GM19438 (cell line): Measurements from ENCODE around the gene COPZ2.
"Not testable (repeated sequence)": the region's sequence is repeated elsewhere in the genome, so short reads cannot be mapped to it uniquely, and the experiment has no call there.

ENCODE experiments used
- ATAC-seq: cut with Tn5 transposase; IDR thresholded peaks from one replicate; pipeline ENCODE4 v1.9.1; 2021; ENCODE audit warnings: low read depth; ENCODE audit not compliant: unreplicated experiment

The COPZ2 gene

DNA sequence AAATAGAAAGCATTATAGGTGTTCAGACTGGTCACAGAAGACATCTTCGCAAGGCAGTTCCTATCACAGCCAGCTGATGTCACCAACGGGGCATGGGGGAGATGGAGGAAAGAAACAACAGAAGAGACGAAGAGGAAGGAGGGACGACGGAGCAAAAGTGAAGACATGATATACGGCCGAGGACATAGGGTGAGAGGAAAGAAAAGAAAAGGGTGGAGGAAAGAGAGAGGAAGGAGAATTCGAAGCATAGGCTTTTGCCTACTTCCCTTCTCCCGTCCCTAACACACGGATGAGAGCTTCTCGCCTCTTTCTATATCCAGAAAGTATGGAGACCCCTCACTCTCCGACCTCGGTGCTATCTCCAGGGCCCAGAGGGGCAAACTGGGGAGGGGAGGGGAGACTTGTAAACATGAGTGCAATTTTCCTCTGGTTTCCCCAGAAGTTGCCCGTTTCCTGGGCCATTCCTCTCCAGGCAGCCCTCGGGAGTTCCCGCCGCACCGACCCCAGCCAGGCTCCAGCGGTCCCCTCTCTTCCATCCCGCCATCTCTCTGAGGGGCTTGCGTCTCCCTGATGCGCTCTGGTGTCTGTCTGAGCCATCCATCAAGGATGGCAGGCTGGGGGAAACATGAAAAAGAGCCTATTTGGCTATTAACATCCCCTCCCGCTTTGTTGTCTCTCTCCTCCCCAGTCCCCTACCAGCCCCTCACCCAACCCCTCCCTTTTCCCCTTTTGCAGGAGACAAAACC is 26.0 kb downstream of the COPZ2 start:
- no peak for ATAC-seq

GRCh38 chr17:48010193-48010592 is 27.4 kb downstream of the COPZ2 start:
- ATAC-seq, result no peak

GRCh38 chr17:48006936-48007709 is 30.5 kb downstream of the COPZ2 start:
- ATAC-seq, result no peak

DNA sequence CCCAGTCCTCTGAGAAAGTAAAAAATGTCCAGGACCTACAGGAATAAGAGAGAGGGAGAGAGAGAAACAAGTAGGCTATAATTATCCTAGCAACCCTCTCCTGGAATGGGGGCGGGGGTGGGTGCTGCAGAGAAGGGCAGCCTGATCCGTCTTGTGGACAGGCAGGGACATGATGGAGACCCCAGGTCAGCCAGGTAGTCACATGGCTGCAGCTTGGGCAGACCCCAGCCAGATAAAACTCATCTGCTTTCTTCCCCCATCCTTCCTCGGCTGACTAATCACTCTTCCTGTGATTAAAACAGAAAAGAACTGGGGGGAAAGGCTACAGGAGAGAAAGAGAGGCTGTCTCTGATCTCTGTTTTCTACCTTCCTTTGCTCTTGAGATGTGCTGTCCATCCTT is 32.6 kb downstream of the COPZ2 start:
- ATAC-seq, result no peak

DNA sequence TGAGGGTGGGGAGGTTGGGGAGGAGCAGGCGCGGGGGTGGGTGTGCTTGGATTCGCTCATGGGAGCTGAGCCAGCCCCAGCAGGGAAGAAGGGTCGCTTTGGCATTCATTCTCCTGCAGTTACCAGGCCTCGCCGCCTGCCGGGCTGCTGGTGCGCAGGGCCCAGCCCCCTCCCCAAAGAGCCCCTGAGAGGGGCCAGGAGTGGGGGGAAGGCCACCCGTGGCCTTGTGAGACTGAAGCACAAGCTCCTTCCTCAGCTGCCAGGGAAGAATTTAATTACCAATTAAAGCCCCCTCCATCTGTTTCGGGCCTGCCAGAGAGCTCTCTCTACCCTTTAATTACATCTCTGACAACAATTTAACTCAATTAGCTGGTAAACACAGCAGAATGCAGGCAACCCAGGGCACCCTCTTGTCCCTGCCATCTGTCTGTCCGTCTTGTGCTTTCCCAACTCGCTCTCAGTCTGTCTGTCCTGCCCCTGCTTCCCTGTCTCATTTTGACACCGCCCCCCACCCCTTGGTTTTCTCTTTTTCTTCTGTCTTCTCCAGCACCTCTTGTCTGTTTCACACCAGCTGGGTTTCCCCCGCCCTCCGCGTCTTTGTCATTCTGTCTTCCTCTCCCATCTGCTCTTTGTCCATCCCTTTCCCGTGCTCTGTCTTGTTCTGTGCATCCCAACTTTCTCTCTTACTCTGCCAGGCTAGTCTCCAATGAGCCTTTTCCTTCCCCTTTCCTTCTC is 34.0 kb downstream of the COPZ2 start:
- no peak for ATAC-seq

GRCh38 chr17:48002916-48003416 is 34.6 kb downstream of the COPZ2 start:
- no peak for ATAC-seq

DNA sequence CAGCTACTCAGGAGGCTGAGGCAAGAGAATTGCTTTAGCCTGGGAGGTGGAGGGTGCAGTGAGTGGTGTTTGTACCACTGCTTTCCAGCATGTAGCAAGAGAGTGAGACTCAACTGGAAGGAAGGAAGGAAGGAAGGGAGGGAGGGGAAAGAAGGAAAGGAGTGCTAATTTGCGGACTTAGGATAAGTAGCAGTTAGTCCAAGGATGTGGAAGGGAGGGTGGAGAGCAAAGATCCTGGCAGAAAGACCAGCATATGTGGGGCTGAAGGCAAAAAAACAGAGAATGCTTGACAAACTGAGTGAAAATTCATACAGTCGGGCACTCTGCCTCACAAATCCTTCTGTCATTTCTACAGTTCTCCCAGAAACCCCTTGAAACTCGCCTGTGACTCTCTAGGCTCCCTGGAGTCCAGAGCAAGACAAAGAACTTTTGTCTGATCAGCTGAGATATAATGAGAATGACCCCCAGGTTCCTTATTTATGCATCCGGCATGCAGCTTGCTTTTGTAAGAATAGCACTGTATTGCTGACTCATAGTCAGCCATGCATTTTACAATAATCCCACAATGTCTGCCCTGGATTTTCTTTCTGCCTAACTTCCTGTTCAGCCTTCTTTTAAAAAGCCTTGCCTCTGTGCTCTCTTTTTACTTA is 35.2 kb downstream of the COPZ2 start:
- ATAC-seq, result no peak

- not testable (repeated sequence) for ATAC-seq
These were observed 35.9 kb downstream of the COPZ2 start for GRCh38 chr17:48001657-48002056.

- ATAC-seq, result no peak
These were observed 36.4 kb downstream of the COPZ2 start for GRCh38 chr17:48001197-48001596.

DNA sequence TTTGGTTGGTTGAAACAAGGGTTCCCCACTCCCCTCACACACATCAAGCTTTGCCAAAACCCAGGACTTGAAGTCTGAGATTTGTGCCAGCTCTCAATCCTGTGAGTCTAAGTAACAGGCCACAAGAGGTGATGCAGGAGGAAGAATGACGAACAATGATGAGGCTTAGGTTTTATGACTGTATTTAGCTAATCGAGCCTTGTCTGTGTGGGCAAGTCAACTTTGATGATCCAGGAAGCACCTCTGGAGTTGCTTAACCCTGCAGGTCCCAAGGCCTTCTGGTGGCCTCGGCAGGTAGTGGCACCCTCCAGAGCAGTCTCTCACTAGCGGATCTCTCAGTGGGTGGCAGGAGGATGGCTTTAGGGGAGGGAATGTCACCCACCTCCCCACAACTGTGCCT is 38.0 kb downstream of the COPZ2 start:
- ATAC-seq, result no peak

DNA sequence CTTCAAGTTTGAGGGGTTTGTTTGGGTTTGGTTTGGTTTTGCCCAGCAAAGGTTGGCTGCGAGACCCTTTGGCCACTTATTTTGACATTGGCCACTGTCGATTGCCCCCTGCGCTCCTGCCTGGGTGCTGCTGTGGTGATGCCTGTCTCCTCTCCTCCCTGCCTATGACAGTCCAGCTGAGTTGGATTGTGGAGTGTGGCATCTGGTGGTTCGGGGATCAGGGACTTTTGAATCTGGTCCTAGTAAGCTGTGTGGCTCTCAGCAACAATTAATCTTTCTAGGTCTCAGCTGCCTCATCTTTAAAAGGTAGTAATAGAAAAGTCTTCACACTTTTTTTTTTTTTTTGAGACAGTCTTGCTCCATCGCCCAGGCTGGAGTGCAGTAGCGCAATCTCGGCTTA is 39.6 kb downstream of the COPZ2 start:
- ATAC-seq, result no peak

- ATAC-seq, result no peak
These were observed 40.0 kb downstream of the COPZ2 start for GRCh38 chr17:47997586-47997985.

GRCh38 chr17:47996201-47996600 is 41.4 kb downstream of the COPZ2 start:
- ATAC-seq, result no peak

DNA sequence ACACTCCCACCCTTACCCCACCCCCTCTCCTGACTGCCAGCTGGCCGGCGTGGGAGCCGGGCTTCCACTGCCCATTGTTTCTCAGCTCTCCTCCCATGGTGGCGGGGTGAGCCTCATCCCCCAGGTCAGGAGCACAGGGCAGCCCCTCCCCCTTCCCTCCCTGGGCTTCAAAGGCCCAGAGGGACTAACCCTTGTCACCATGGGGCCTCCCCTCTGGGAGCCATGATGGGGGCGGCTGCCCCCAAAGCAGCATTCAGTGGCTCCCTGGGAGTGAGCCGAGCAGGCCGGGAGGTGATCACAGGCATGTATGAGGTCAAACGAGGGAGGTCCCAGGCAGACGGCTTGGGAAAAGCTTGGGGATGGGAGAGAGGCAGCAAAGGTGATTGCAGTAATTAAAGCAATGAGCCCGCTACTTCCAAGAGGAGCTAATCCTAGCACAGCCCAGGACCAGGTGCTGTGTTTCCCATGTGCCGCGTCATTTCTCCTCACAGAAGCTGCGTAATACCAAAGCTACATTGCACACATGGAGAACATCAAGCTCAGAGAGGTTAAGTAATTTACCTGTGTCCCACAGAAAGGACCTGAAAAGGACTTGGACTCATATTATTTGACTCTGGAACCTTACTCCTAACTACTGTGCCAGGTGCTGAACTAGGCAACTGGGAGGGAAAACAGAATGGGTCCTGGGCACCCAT is 42.2 kb downstream of the COPZ2 start:
- no peak for ATAC-seq

GRCh38 chr17:47994724-47995123 is 42.9 kb downstream of the COPZ2 start:
- ATAC-seq, result no peak

- ATAC-seq, result no peak
These were observed 43.6 kb downstream of the COPZ2 start for GRCh38 chr17:47993964-47994363.

- ATAC-seq, result no peak
These were observed 44.5 kb downstream of the COPZ2 start for GRCh38 chr17:47993031-47993564.

GRCh38 chr17:47992216-47992615 is 45.4 kb downstream of the COPZ2 start:
- ATAC-seq, result no peak

DNA sequence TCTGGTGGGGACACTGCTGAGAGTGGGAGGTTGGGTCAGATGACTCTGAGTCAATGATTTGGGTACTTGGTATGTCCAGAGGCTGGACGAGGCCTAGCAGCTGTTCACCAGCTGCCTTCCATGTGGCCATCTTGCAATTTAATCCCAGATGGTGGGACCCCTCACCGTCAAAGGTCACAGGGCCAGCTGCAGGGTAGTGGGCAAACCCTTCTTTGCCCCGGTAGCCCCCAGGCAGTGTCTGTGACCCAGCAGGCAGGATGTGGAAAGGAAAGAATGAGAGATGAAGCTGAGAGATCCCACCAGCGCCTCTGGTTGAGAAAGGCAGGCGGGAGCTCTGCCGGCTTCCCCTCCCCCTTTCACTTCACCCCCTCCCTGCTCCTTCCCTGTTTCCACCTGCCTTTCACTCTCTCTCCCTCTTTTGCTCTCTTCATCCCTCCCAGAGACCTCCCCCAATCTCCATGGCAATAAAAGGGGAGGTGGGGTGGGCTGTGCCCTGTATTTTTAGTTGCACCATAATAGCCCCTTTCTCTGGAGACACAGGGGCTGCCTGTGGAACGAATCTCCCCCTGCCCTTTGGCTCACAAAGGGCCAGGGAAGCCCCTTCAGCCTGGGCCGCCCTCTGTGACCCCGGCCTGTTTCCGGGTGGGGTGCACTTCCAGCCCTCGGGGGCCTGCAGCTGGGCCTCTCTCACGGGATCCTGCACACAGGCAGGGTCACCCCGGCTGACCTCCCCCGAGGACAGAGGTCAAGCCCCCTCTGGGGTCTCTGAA is 46.5 kb downstream of the COPZ2 start:
- ATAC-seq, result no peak
